HG02981 (cell line): ENCODE measurements around the gene RMRP.
"Not testable (repeated sequence)": the region's sequence is repeated elsewhere in the genome, so short reads cannot be mapped to it uniquely, and the experiment has no call there.

Experiments
- ATAC-seq: cut with Tn5 transposase; IDR thresholded peaks from one replicate; pipeline ENCODE4 v1.9.1; 2021; ENCODE audit warnings: mild to moderate bottlenecking, moderate library complexity; ENCODE audit not compliant: unreplicated experiment

RMRP gene

GRCh38 chr9:35646153-35646532 is 11.7 kb downstream of the RMRP start:
- ATAC-seq: no peak

DNA sequence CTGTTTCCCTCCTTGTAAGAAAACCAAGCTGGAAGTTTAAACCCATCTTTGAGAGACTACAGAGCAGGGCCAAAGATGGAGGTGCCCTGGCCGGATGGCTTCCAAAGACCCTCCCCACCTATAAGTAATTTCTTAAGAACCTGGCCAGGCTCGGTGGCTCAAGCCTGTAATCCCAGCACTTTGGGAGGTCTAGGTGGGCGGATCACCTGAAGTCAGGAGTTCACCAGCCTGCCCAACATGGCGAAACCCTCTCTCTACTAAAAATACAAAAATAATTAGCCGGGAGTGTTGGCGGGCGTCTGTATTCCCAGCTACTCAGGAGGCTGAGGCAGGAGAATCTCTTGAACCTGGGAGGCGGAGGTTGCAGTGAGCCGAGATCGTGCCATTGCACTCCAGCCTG is 12.1 kb downstream of the RMRP start:
- ATAC-seq: not testable (repeated sequence)

DNA sequence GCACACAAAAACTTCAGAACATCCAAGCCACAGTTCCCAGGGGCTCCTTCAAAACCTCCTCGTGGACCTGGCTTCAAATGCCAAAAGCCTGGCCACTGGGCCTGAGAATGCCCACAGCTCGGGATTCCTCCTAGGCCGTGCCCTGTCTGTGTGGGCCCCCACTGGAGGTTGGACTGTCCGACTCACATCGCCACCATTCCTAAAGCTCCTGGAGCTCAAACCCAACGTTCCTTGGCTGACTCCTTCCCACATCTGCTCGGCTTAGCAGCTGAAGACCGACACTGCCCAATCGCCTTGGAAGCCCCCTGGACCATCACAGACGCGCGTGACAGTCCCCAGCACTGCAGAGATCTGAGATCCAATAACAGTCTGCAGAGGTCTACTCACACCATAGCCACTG is 14.8 kb downstream of the RMRP start:
- no peak for ATAC-seq

GRCh38 chr9:35641478-35641877 is 16.3 kb downstream of the RMRP start:
- not testable (repeated sequence) for ATAC-seq

DNA sequence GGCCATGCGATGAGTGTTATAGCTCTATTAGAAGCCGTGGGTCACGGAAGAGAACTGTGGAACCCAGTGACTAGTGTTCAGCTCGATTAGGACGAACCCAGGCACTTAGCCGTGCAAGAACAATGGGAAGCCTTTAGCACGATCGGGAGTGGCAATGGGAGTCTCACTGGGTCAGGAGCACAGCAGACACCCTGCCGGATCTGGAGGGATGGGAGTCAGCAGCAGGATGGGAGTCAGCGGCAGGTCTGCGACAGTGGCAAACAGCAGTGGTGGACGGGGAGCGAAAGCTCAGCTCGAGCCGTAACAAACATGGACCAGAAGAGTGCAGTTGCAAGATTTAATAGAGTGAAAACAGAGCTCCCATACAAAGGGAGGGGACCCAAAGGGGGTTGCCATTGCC is 17.4 kb downstream of the RMRP start:
- ATAC-seq: not testable (repeated sequence)

DNA sequence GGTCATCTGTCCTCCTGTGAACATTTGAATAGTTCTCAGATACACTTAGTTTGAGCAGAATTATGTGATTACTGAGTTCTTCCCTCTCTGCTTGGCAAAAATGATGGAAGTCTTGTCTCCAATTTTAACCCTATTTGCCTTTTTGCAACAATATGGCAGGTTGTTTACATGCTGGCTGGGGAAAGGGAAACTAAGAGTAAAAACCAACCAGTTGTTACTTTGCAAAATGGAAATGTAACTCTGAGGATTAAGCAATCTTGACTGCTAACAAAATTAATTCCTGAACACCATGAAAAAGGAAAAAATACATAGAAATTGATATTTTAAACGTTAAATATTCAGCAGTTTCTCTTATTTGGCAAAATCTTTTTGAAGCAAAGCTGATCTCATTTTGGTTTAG is 18.2 kb downstream of the RMRP start:
- no peak for ATAC-seq

DNA sequence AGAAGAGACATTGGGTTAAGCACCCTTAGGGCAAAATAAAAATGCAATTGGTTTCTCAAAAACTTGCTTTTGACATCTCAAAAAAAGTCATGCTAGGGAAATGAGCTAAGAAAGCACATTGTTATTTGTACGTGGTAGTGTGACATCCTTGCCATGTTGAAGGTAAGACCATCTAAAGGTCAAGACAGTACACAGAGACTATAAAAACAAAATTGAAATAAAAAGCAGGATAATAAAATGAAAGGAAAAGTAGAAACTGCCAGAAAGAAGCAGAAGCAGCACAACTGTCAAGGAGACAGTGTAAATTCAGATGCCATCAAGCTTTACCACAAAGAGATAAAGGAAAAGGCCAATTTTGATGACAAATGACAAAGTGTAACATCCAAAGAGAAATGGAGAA is 18.6 kb downstream of the RMRP start:
- ATAC-seq: not testable (repeated sequence)

- not testable (repeated sequence) for ATAC-seq
Measured at GRCh38 chr9:35638751-35639150, 19.1 kb downstream of the RMRP start.

- not testable (repeated sequence) for ATAC-seq
Measured at GRCh38 chr9:35637427-35637955, 20.3 kb downstream of the RMRP start.

GRCh38 chr9:35636877-35637246 is 21.0 kb downstream of the RMRP start:
- not testable (repeated sequence) for ATAC-seq

DNA sequence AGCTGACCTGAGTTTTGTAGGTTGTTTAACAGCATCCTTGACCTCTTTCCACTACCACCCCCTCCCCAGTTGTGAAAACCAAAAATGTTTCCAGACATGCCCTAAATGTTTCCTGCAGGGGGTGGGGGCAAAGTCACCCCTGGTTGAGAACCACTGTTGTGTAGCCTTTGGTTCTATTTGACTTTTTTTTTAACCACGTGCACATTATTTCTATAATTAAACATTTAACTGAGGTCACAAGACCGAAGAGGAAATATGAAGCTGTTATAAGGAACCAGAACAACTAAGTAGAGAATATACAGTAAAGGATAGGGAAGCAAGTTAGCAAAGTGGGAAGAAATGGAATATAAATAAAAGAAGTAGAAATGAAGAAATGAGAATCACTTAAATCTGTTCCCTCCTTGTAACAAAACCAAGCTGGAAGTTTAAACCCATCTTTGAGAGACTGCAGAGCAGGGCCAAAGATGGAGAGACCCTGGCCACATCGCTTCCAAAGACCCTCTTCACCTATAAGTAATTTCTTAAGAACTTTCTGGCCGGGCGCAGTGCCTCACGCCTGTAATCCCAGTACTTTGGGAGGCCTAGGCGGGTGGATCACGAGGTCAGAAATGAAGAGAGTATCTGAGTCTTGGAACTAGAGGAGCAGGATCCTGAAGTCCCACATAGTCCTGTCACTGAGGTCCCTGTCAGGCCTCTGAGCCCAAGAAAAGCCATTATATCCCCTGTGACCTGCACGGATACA is 21.5 kb downstream of the RMRP start:
- no peak for ATAC-seq

DNA sequence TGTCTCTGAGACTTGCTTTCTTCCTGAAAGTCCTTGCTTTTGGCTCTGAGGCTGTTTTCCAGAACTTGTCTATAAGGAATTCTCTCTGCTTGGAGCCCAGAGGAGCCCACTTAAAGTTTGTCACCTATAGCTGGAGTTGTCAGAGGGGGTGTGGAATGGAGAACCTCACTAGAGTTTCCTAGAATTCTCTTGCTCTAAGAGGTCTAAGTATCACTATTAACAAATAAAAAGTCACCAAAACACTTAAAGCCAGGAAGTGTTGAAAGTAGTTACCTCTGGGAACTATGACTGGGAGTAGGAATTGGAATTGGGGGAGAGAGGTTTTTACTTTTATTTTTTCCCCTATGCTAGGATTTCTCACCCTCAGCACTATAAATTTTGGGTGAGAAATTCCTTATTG is 22.1 kb downstream of the RMRP start:
- ATAC-seq: no peak

- ATAC-seq: no peak
Measured at GRCh38 chr9:35629597-35629996, 28.2 kb downstream of the RMRP start.

DNA sequence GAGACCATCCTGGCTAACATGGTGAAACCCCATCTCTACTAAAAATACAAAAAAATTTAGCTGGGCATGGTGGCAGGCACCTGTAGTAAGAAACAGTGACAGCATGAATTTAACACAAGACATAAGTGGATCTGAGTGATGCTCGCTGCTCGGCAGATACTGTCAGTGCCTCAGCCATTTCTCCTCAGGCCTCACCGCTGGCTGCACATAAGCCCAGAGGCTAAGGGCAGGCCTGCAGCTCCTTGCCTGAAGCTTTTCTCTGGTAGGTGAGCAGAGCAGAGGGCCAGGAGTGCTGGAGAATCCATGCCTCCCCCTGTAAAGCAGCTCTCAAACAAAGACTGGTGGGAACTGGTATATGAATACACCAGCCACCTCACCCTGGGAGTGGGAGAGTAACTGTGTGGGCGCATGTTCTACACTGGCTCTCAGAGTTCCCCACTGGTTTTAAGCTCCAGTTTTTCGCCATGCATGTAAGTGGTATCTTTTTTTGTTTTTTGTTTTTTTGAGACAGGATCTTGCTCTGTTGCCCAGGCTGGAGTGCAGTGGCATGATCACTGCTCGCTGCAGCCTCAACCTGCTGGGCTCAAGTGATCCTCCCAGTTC is 29.3 kb downstream of the RMRP start:
- ATAC-seq: no peak

- no peak for ATAC-seq
Measured at GRCh38 chr9:35627575-35627974, 30.2 kb downstream of the RMRP start.

- ATAC-seq: peak; percentile 51
Measured at GRCh38 chr9:35619800-35620158, 38.0 kb downstream of the RMRP start.

DNA sequence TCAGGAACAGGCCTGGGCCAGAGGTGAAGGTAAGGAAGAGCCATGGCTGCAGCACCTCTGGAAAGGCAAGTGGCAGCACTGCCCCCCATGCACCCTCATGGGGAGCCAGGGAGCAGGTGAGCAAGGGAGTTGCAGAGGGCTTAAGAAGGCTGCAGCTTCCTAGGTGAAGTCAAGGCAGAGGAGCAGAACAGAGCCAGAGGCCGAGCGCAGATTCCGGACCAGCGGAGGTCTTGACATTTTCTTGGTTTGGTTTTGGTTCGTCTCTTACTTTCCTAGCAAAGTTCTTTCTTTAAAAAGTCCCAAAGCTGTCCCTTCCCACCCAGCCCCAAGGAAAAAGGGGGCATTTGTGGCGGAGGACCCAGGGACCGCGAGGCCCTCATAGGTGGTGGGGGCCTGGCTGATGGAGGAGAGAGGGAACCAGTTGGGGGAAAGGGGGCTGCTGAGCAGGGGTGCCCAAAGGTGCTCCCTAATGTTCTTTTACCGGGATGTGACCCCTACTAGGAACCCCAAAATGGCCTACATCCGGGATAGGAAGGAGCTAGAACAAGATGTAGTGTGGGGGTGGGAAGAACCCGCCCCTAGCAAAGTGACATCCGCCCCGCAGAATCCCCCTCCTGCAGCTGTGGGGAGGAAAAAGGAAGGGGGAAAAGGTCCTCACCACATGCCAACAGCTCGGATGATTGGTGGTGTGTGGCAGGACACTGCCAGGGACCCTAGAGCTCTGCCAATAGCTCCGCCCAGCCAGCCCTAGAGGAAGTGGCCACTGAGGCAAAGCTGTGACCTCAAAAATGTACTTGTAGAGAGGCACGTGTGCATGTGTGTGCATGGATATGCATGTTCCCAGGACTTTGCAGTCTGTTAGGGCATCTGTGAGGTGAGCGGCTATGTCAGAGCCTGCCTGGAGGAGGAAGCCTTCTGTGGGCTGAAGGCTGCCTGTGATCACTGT is 38.7 kb downstream of the RMRP start:
- ATAC-seq: peak; percentile 49

- no peak for ATAC-seq
Measured at GRCh38 chr9:35618325-35618727, 39.5 kb downstream of the RMRP start, which contains the start of gene CD72. Gene CD72 (minus strand): TSS chr9:35618413. CDS start chr9:35618303, 110 bp downstream.

DNA sequence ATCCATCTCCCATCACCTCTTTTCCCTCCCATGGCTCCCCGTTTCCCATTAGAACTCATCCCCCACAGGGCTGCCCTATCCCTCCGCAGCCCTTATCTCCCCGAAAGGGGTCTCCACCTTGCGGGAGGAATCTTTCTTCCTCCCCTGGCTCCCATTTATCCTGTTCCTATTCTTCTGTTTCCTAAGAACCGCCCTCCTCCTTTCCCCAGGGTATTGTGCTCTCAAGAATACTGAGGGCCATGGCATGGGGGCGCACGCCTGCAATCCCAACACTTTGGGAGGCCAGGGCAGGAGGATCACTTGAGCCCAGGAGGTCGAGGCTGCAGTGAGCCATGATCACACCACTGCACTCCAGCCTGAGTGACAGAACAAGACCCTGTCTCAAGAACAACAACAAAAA is 40.3 kb downstream of the RMRP start:
- ATAC-seq: no peak

DNA sequence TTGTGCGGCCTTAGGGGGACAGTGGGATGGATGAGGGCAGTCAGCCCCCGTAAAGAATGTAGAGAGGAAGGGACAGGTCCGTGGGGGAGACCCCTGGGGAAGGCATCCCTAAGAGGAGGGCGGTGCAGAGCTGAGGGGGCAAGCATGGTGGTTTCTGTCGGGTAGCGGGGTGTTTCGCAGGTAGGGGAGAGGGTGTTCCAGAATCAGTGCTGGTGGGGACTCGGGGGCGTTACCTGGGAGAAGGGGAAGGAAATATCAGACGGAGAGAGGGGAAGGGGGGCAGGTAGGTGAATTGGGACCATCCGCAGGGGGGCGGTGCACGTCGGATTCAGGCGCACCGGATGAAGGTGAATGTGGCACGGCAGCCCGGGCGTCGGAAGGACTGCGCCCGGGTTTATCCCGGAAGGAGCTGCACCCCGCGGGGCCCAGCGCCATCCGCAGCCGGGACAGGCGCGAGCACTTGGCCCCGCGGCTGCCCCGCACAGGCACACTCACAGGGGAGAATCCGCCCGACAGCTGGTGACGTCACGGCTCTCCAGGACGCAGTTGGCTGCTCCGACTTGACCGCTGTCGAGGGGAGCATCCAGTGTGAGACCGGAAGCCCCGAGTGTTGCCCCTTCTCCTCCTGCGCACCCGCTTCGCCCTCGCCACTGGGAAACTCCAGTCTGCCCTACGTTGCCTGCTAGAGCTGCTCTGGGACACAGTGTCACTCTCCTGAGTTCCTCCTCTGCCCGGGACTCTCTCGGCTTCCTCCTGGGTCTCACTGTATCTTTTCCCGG is 40.9 kb downstream of the RMRP start:
- ATAC-seq: no peak
